Measurements from ENCODE around the gene SUSD6. TPM values are rescaled to one million over a fixed set of nuclear protein-coding genes. Genes with fewer than 3 reads are reported as not detected.

Gene SUSD6
- total RNA-seq, 1 experiment from 2014 or later = 3.7 TPM

- no peak overlapping the region for H2BK120ac ChIP-seq (ENCODE audit: low read depth, low read length, poor library complexity, severe bottlenecking)
- H2BK5ac ChIP-seq (ENCODE audit: insufficient read length, low read length) = no peak overlapping the region
- Mint-ChIP-seq H3K4me1 (peaks cover 75 to 81% of the 10 kb centered on the region in 2 experiments), H3K4me3 (no peak overlapping the region), H3K27ac (peak overlapping the region in 2 of 3 experiments; percentile 48 to 62; a peak in 3 of 7 replicates), H3K27me3 (ENCODE audit: low read depth) (no peaks in the 10 kb centered on the region), H3K36me3 (ENCODE audit: insufficient read depth in 1 of 3, low read depth in 3 of 3) (no peaks in the 10 kb centered on the region), H3K9me3 (no peaks in the 10 kb centered on the region)
- H2AK5ac ChIP-seq (ENCODE audit: insufficient read length, low read length) = no peak overlapping the region
- no peak overlapping the region for H3K23ac ChIP-seq (ENCODE audit: insufficient read length, low read depth, low read length)
- no peaks in the 10 kb centered on the region for H3K27me3 ChIP-seq (ENCODE audit: insufficient read depth, low read length)
- TF ChIP-seq CTCF (conservative IDR thresholded peaks at IDR 0.05) = no peak
- H4K8ac ChIP-seq (replicated peaks; ENCODE audit: insufficient read length, low read depth, low read length) = no peak overlapping the region
- no peaks in the 10 kb centered on the region for H4K20me1 ChIP-seq (ENCODE audit: control insufficient read depth, insufficient read depth, insufficient read length)
- no peak overlapping the region for H2BK20ac ChIP-seq (ENCODE audit: low read depth, low read length, poor library complexity, severe bottlenecking)
- H3K4me2 ChIP-seq (ENCODE audit: insufficient read depth, insufficient read length, low read length) = no peak overlapping the region
- no peak overlapping the region for H4K5ac ChIP-seq (ENCODE audit: insufficient read length, low read depth, low read length)
- H3K9ac ChIP-seq (ENCODE audit: extremely low read depth, insufficient read length, low read length) = no peak overlapping the region
- no peak overlapping the region for H2BK12ac ChIP-seq (ENCODE audit: insufficient read length, low read depth, low read length)
- H2AFZ ChIP-seq (ENCODE audit: low read length) = no peak overlapping the region
- no peaks in the 10 kb centered on the region for H3K9me3 ChIP-seq (ENCODE audit: control insufficient read depth, low read depth, low read length)
- H3K14ac ChIP-seq (ENCODE audit: insufficient read depth, low read length) = no peak overlapping the region
- H3K56ac ChIP-seq (ENCODE audit: insufficient read length, low read depth, low read length) = no peak overlapping the region
- H3K27ac ChIP-seq (ENCODE audit: insufficient read length, low read depth, low read length) = no peak overlapping the region
- WGBS (ENCODE audit: extremely low coverage, insufficient read length, low lambda C conversion rate) = no CpG with 5 or more reads among the region's 8 CpGs
- H3K23me2 ChIP-seq (ENCODE audit: insufficient read length, low read depth, low read length, poor library complexity, severe bottlenecking) = no peaks in the 10 kb centered on the region
- H3K79me2 ChIP-seq (ENCODE audit: insufficient read depth, low read length) = 0 out of 2 replicates have a peak, but pooled peaks cover 2% of the 10 kb centered on the region
- H3K79me1 ChIP-seq (ENCODE audit: insufficient read depth, low read depth, low read length, poor library complexity, severe bottlenecking) = no peaks in the 10 kb centered on the region
- H3T11ph ChIP-seq (ENCODE audit: low read length) = no peak overlapping the region
- no peak overlapping the region for H3K4ac ChIP-seq (ENCODE audit: low read depth, low read length)
- no peak for DNase-seq
- H3K18ac ChIP-seq (ENCODE audit: insufficient read length, low read depth, low read length) = no peak overlapping the region
- no peak overlapping the region for H4K91ac ChIP-seq (ENCODE audit: insufficient read length, low read depth, low read length)
- H2BK15ac ChIP-seq (ENCODE audit: low read depth, low read length) = no peak overlapping the region; the same call in 1 of the 2 replicates
- peaks cover 12% of the 10 kb centered on the region; the same call in 1 of the 2 replicates for H3K4me1 ChIP-seq (ENCODE audit: insufficient read depth, low read length)
Measured at GRCh38 chr14:69696633-69697557, 85.5 kb downstream of the SUSD6 start.
